HepG2 (cell line): ENCODE results near the gene RIIAD1. TPM values are rescaled to one million over a fixed set of nuclear protein-coding genes. Genes with fewer than 3 reads are reported as not detected.

Source experiments
- GATAD2A ChIP-seq: IDR thresholded peaks from 2 replicates; pipeline ENCODE4 v1.6.1; 2016
- HDAC1 ChIP-seq: sonication (generic); formaldehyde crosslinking; IDR thresholded peaks from 2 replicates; pipeline ENCODE4 v1.5.1; 2020; ENCODE audit warnings: mild to moderate bottlenecking, missing genetic modification reagents
- MAFF ChIP-seq: IDR thresholded peaks from 2 replicates; pipeline ENCODE4 v1.6.1; 2011; ENCODE audit warnings: low read depth, low read length, improper control_type of control experiment
- MTA1 ChIP-seq: sonication (generic); formaldehyde crosslinking; IDR thresholded peaks from 2 replicates; pipeline ENCODE4 v1.4.0; 2020; ENCODE audit warnings: missing genetic modification reagents, mild to moderate bottlenecking, borderline replicate concordance
- MTA3 ChIP-seq: sonication (generic); formaldehyde crosslinking; IDR thresholded peaks from 2 replicates; pipeline ENCODE4 v1.4.0; 2020; ENCODE audit warnings: missing genetic modification reagents
- MZF1 ChIP-seq: sonication (generic); formaldehyde crosslinking; IDR thresholded peaks from 2 replicates; pipeline ENCODE4 v1.8.1; 2023; ENCODE audit warnings: mild to moderate bottlenecking, missing genetic modification reagents, borderline replicate concordance
- NR2F2 ChIP-seq: IDR thresholded peaks from 2 replicates; pipeline ENCODE4 v1.6.1; 2012; ENCODE audit warnings: low read depth, inconsistent platforms, borderline replicate concordance
- NR2F6 ChIP-seq, 2 experiments: IDR thresholded peaks; 2 replicates each; pipeline ENCODE4 v1.6.1; 2016; ENCODE audit warnings: antibody characterized with exemption in 1 of 2, mild to moderate bottlenecking in 1 of 2
- PAXIP1 ChIP-seq: sonication (generic); formaldehyde crosslinking; conservative IDR thresholded peaks from 2 replicates; pipeline ENCODE4 v1.4.0; 2020; ENCODE audit warnings: mild to moderate bottlenecking, missing genetic modification reagents, moderate library complexity
- RFX3 ChIP-seq: IDR thresholded peaks from 2 replicates; pipeline ENCODE4 v1.6.1; 2016; ENCODE audit warnings: missing biosample characterization, missing genetic modification reagents
- RXRA ChIP-seq: sonication (generic); formaldehyde crosslinking; IDR thresholded peaks from 2 replicates; pipeline ENCODE4 v1.5.1; 2020; ENCODE audit warnings: missing genetic modification reagents
- RXRB ChIP-seq: IDR thresholded peaks from 2 replicates; pipeline ENCODE4 v1.6.1; 2016; ENCODE audit warnings: borderline replicate concordance, missing genetic modification reagents, missing compliant biosample characterization
- SOX13 ChIP-seq, 3 experiments: fragments of 450-650 bp in 1 of 3; sonication (generic) in 1 of 3; formaldehyde crosslinking in 1 of 3; IDR thresholded peaks in 2 of 3; conservative IDR thresholded peaks in 1 of 3; 2 replicates each; pipeline versions ENCODE4 v1.5.0 to v1.6.1; 2016 to 2020; ENCODE audit warnings: antibody characterized with exemption in 1 of 3, mild to moderate bottlenecking in 1 of 3, missing compliant biosample characterization in 1 of 3, missing genetic modification reagents in 1 of 3, moderate library complexity in 1 of 3
- SOX6 ChIP-seq, 2 experiments: fragments of 450-650 bp in 1 of 2; sonication (generic) in 1 of 2; formaldehyde crosslinking in 1 of 2; IDR thresholded peaks; 2 replicates each; pipeline versions ENCODE4 v1.4.0 to v1.6.1; 2017 to 2020; ENCODE audit warnings: antibody characterized with exemption in 1 of 2, mild to moderate bottlenecking in 1 of 2, missing genetic modification reagents in 1 of 2
- TARDBP ChIP-seq: sonication (generic); formaldehyde crosslinking; IDR thresholded peaks from 2 replicates; pipeline ENCODE4 v1.8.0; 2022; ENCODE audit warnings: mild to moderate bottlenecking, missing genetic modification reagents
- TFDP2 ChIP-seq: sonication (generic); formaldehyde crosslinking; IDR thresholded peaks from 2 replicates; pipeline ENCODE4 v1.4.0; 2020; ENCODE audit warnings: missing genetic modification reagents
- ZBTB10 ChIP-seq: sonication (generic); formaldehyde crosslinking; IDR thresholded peaks from 2 replicates; pipeline ENCODE4 v1.4.0; 2020; ENCODE audit warnings: missing genetic modification reagents, borderline replicate concordance
- ZFX ChIP-seq: sonication (generic); formaldehyde crosslinking; IDR thresholded peaks from 2 replicates; pipeline ENCODE4 v1.4.0; 2020; ENCODE audit warnings: mild to moderate bottlenecking, low read depth, missing genetic modification reagents, moderate library complexity
- ZNF20 ChIP-seq: sonication (generic); formaldehyde crosslinking; IDR thresholded peaks from 2 replicates; pipeline ENCODE4 v1.4.0; 2020; ENCODE audit warnings: mild to moderate bottlenecking, moderate library complexity, missing genetic modification reagents
- ZNF430 ChIP-seq: sonication (generic); formaldehyde crosslinking; IDR thresholded peaks from 2 replicates; pipeline ENCODE4 v1.9.0; 2021; ENCODE audit warnings: mild to moderate bottlenecking, missing genetic modification reagents
- ZNF496 ChIP-seq: sonication (generic); formaldehyde crosslinking; IDR thresholded peaks from 2 replicates; pipeline ENCODE4 v1.8.1; 2023; ENCODE audit warnings: mild to moderate bottlenecking, moderate library complexity, missing genetic modification reagents; ENCODE audit not compliant: insufficient replicate concordance
- ZNF550 ChIP-seq: sonication (generic); formaldehyde crosslinking; IDR thresholded peaks from 2 replicates; pipeline ENCODE4 v1.4.0; 2020; ENCODE audit warnings: mild to moderate bottlenecking, missing genetic modification reagents, borderline replicate concordance
- ZSCAN21 ChIP-seq: sonication (generic); formaldehyde crosslinking; IDR thresholded peaks from 2 replicates; pipeline ENCODE4 v1.8.0; 2022; ENCODE audit warnings: mild to moderate bottlenecking, missing genetic modification reagents, moderate library complexity, borderline replicate concordance
- polyA plus RNA-seq, 8 experiments: library from polyadenylated mRNA; depleted of rRNA in 3 of 8; stranded (reverse) in 7 of 8; unstranded in 1 of 8; fragments of >200 nt; fragmentation: Illumina TruSeq in 4 of 8; extraction: Trizol in 4 of 8; gene quantifications; 2 replicates each; pipeline versions ENCODE4 v1.2.1 to v1.2.3, GENCODE V29; 2011 to 2016; ENCODE audit warnings: low read depth in 4 of 8, missing spikeins in 1 of 8, mixed read lengths in 1 of 8; ENCODE audit not compliant: insufficient read depth in 1 of 8
- total RNA-seq, 5 experiments: library from RNA; depleted of rRNA; stranded (reverse); fragments of >200 nt; fragmentation: Illumina TruSeq; extraction: Trizol; gene quantifications; 2 replicates each; pipeline ENCODE4 v1.2.3, GENCODE V29; 2016; ENCODE audit warnings: low read depth in 1 of 5

The RIIAD1 gene
- total and polyA plus RNA-seq, 2 of the 13 experiments (the other 11 are each of a cell fraction or from before 2014, with no cell fraction given): not detected

GRCh38 chr1:151703813-151704212 lies 17.5 kb upstream of the RIIAD1 start (continued):
- TF ChIP-seq SOX13 (IDR thresholded peaks at IDR 0.05): no peak
- peak in 1 of 2 experiments; percentile 57; a peak in 2 of 4 replicates for TF ChIP-seq SOX13 (CRISPR knock-in tag; conservative IDR thresholded peaks at IDR 0.05 in 1 of 2, IDR thresholded peaks at IDR 0.05 in 1 of 2)
- TF ChIP-seq TFDP2 (CRISPR knock-in tag): 0 out of 2 replicates have a peak, but pooled peaks have one; percentile 19
- TF ChIP-seq RXRA (CRISPR knock-in tag): peak; percentile 43; the same call in 1 of the 2 replicates
- TF ChIP-seq ZNF550 (CRISPR knock-in tag): no peak
- TF ChIP-seq PAXIP1: peak; percentile 88
- TF ChIP-seq ZNF430 (CRISPR knock-in tag): 0 out of 2 replicates have a peak, but pooled peaks have one; percentile 45
- no peak for TF ChIP-seq MZF1 (CRISPR knock-in tag)
- peak; percentile 92; the same call in 1 of the 2 replicates for TF ChIP-seq ZBTB10 (CRISPR knock-in tag)
- TF ChIP-seq HDAC1: peak; percentile 31
- peak; percentile 77; the same call in 1 of the 2 replicates for TF ChIP-seq MTA1 (CRISPR knock-in tag)
- peak; percentile 67 for TF ChIP-seq GATAD2A
- TF ChIP-seq SOX6 (IDR thresholded peaks at IDR 0.05): no peak
- peak; percentile 60 for TF ChIP-seq SOX6 (CRISPR knock-in tag; IDR thresholded peaks at IDR 0.05)
- no peak for TF ChIP-seq ZNF496 (CRISPR knock-in tag)
- peak; percentile 24; the same call in 1 of the 2 replicates for TF ChIP-seq ZFX (CRISPR knock-in tag)
- peak; percentile 37; the same call in 1 of the 2 replicates for TF ChIP-seq NR2F2
- TF ChIP-seq ZSCAN21 (CRISPR knock-in tag): no peak
- peak; percentile 54; the same call in 1 of the 2 replicates for TF ChIP-seq TARDBP (CRISPR knock-in tag)
- TF ChIP-seq NR2F6 (IDR thresholded peaks at IDR 0.05): peak; percentile 86
- peak; percentile 93 for TF ChIP-seq NR2F6 (CRISPR knock-in tag; IDR thresholded peaks at IDR 0.05)
- no peak for TF ChIP-seq MAFF
- no peak for TF ChIP-seq RFX3 (CRISPR knock-in tag)
- no peak for TF ChIP-seq ZNF20 (CRISPR knock-in tag)
- TF ChIP-seq RXRB (CRISPR knock-in tag): 0 out of 2 replicates have a peak, but pooled peaks have one; percentile 27
- TF ChIP-seq MTA3 (CRISPR knock-in tag): no peak
